GM18909 (cell line): Measurements from ENCODE around the gene ATXN1.
A peak's percentile ranks its signal among the peaks of the same experiment; 100 is the strongest.

ENCODE experiments used
- ATAC-seq: cut with Tn5 transposase; IDR thresholded peaks from one replicate; pipeline ENCODE4 v1.9.1; 2021; ENCODE audit warnings: mild to moderate bottlenecking; ENCODE audit not compliant: unreplicated experiment, poor library complexity

Gene ATXN1

DNA sequence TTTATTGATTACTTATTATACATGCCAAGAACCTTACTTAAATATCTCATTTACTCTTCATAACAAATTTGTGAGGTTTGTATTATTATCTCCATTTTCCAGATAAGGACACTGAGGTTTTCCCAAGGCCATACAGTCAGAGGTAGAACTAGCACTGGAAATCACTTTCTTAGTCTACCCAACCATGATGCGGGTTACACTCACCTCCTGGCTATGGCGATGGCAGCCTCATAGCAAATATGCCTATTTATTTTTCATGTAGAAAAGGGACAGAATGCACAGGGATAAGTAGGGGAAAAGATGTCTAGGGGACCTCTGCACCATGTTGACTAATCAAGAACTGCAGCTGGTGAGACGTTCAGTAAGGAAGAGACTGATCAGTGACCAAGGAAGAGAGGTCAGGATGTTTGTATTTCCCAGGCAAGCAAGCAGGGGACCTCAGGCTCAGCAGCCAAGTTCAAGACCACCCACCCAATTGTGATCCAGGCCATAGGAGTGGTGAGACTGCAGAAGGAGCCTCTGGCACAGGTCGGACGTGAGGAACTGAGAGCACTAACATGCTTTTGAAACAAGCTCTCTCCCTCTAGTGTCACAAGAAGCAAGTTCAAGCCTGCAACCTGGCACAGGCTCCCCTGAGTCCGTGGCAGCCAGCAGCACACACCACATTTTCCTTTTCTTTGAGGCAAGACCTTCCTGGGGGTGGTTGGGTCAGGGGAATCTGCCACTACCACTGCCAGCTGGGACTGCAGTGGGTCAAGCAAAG is 425.0 kb downstream of the ATXN1 start:
- ATAC-seq = no peak

DNA sequence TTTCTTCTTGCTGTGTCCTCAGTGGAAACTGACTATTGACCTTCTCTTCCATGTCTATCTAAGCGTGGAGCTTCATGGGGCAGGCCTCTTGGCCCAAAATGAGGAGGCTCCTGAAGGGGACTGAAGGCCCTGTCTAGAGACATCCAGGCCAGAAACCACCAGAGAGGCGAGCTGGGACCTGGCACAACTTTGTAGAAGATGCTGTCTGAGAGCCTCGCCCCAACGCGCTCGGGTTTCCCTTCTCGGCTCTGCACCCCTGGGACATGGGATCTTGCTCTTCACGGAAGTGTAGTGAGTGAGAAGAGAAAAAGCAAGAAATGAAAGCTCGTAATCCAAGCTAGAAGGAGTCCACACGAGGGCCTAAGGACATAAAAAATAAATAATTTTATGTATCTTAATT is 426.1 kb downstream of the ATXN1 start:
- no peak for ATAC-seq

DNA sequence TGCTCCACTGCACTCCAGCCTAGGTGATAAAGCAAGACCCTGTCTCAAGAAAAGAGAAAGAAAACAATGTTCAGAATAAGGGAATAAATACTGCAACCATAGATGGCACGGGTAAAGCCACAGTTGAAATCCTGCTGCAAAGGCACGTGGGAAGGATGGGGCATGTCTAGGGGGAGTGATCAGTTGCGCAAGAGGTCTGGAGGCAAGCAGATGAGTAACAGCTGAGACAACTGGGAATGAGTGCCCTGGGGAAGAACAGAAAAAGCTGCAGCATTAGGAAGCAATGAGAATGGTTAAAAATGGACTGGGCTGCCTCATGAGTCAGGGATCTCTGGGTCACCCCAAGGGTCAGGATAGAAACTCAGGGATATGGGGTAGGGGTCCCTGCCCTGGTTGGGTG is 426.6 kb downstream of the ATXN1 start:
- ATAC-seq = no peak

DNA sequence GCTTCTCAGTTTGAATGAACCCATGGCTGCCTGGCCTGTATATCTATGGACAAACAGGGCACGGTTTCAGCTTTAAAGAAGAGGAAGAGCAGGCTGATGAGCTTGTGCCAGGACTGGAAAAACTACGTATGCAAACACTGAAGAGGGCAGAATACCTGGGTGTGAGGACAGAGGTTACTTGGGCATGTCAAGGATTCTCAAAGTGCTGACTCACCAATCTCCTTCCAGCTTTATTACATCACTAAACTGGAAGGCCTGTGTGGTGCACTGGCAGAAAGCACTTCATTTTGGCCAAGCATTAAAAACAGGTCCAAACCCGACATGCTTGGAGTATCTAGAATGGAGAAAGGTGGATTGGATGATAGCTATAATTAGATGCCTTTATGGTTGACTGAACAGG is 427.7 kb downstream of the ATXN1 start:
- ATAC-seq = no peak

DNA sequence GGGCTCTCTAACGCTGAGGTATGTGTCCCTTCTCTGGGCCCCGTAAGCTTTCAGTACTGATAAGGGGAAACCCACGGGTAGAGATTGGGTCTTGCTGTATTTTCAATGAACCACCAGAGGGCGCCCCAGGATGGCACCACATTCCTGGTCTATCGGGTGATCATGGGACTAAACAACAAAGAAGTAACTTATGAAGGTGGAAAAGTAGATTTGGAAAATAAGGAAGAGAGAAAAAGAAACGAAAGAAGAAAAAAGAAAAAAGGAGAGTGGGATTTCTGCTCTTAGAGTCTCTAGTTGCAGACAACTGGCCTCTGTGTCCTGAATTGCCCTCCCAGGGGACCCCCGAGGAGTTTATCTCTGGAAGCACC is 429.1 kb downstream of the ATXN1 start:
- ATAC-seq = peak; percentile 89

DNA sequence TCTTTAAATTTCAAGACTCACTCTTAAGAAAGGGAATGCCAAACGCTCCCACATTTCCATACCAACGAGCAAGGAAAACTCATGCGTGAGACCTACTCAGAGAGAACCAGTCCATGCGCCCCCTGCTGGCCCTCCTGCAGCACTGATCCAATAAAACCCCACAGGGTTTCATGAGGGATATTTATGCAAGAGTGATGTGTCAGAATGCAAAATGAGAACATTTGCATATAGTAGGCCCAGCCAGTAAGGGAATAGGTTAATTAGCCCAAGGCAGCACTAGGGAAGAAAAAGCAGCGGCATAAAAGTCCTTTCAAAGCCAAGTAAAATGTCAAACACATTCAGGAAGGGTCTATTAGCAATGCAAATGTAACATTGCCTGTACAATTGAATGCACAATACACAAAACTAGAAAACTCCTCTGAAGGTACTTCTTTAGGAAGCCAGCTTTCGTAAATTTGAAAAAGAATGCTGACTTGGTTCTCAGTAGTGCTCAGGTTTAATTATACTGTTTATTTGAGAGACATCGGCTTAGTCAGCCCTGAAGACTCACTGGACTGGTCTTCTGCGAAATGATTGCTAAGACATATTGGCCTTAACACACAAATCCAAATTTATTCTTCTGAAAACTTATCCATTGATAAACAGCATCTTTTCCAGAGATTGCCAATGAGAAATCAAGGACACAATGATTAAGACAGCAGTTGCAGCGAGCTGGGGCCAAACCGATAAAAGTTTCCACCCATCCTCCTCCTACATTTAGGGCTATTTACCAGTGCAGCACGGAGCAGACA is 429.7 kb downstream of the ATXN1 start:
- ATAC-seq = peak; percentile 41

DNA sequence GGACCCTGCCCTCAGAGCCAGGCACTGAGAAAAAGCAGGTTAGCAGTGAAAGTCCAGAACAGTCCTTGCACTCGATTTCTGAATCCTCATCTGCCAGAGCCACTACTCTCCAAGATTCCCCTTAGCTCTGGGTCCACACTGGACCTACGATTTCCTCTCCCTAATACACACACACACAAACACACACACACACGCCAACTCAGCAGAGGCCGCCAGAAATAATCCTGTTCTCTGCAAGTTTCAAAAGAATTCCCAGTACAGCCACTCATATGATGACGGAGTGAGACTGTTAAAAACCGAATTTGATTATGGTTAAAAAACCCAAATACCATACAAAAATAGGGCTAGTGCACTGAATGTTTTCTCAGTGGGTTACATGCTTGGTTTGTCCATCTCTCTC is 432.0 kb downstream of the ATXN1 start:
- no peak for ATAC-seq

DNA sequence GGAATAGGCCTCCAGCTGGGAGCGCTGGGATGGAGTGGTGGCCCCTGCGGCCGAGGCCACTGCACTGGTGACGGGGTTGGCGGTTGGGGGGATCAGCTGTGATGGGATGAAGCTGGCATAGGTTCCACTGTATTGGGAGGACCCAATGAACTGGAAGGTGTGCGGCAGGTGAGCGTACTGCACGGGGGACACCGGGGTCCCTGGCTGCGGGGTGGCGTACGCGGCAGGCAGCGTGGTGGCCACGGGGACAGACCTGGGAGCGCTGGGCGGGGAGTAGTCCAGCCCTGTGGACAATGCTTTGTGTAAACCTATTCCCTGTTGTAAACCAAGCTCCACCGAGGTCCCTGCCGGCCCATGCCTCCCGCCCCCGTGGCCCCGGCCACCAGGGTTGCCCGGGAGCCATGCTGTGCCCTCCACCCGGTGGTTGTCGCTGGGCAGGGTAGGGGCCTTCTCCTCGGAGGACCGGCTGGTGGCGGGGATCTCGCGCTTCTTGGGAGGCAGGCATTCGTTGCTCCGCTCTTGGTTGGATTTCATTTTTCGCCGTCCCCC is 433.4 kb downstream of the ATXN1 start:
- no peak for ATAC-seq

DNA sequence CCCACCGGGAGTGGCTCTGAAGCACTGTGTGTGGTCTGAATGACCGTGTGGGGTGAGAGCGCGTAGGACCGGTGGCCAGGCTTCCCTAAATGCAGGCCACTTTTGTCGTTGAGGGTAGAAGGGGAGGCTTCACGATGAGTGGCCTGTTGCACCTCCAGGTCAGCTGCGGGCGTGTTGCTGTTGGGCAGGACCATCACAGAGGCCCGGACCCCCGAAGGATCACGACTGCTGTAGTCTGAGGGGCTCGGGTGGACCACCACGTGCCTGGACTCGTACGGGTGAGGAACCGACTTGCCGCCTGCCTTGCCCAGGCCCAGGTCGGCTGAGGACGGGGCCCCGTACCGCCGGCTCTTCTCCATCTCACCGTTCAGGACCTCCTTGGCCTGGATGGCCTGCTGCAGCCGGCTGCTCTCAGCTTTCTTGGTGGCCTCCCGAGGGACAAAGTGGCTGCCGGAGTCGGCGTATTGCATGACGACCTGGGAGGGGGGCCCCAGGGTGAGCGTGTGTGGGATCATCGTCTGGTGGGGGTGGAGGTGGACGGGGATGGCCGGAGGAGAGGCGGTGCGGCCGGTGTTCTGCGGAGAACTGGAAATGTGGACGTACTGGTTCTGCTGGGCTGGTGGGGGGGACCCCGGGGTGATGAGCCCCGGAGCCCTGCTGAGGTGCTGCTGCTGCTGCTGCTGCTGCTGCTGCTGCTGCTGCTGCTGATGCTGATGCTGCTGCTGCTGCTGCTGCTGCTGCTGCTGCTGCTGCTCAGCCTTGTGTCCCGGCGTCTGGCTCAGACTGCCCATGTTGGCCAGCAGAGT is 434.1 kb downstream of the ATXN1 start:
- ATAC-seq = no peak

DNA sequence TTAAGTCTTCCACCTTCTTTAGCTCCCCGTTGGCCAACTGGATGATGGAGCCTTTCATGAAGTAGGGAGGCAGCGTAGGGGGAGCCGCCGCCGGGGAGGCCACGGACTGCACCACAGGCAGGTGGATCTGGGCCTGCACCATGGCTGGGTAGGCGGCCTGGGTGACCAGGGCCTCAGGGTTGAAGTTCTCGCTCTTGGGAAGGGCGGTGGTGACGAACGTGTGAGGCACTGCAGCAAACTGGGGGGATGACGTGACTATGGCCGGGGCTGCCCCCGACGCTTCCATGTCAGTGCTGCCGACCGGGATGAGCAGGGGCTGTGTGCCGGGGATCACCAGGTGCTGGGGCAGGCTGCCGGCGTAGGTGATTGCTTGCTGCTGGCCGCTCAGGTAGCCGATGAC is 434.7 kb downstream of the ATXN1 start:
- ATAC-seq = no peak

DNA sequence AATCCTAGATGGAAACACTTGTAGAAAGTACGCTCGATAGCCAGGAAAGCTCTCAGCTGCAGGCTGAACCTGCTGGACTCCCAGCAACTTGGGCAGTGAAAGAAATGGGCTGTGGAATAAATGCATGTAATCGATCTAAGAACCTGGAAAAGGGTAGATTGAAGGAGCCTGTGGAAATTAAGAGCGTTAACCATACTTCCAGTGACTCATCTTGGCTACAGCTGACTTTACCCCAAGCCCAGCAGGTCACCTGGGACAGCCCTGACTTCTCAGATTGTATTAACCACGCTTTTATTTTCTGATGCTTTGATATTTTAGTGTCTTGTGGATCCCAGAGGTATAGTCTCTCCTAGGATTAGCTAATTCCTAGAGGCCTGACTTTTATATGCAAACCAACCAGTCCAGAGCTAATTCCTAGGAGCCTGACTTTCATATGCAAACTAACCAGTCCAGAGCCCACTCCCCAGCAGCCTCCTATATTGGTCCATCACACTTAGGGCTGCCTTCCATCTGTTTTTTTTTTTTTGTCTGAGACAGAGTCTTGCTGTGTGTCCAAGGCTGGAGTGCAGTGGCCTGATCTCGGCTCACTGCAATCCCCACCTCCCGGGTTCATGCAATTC is 436.5 kb downstream of the ATXN1 start:
- ATAC-seq = no peak

DNA sequence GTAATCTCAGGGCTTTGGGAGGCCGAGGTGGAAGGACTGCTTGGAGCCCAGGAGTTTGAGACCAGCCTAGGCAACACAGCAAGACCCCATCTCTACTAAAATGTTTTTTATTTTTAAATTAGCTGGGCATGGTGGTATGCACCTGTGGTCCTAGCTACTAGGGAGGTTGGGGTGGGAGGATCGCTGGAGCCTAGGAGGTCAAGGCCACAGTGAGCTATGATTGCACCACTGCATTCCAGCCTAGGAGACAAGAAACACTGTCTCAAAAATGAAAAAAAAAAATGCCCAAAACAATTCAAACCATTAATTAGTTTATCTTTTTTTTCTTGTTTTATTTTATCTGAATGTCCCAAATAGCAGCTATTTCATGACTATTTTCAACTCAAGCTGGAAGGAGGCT is 437.1 kb downstream of the ATXN1 start:
- no peak for ATAC-seq

DNA sequence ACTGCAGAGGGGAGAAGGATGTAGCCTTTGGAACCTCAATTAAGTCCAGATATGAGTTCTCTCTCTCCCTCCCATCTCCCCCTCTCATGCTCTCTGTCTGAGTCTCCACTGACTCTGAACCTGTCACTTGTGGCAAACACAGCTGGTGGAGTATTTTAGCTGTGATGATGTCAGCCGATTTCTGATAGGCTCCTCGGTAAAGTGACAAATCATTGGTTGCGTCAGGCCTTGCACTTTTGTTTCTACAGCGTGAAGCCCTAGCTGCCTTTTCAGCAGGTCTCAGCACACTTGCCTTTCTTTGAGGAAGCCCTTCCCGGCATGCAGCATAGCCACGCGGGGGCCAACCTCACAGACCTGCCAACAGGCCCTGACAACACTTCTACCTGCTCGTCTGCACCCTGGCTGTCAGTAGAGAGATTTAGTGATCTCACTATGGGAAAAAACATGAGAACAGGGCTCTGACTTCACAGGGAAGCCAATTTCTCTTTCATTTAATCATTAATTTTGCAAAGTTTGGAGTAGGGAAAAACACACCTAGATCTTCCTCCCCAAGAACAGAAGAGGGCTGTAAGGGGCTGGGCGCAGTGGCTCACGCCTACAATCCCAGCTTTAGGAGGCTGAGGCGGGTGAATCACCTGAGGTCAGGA is 438.5 kb downstream of the ATXN1 start:
- ATAC-seq = peak; percentile 89

DNA sequence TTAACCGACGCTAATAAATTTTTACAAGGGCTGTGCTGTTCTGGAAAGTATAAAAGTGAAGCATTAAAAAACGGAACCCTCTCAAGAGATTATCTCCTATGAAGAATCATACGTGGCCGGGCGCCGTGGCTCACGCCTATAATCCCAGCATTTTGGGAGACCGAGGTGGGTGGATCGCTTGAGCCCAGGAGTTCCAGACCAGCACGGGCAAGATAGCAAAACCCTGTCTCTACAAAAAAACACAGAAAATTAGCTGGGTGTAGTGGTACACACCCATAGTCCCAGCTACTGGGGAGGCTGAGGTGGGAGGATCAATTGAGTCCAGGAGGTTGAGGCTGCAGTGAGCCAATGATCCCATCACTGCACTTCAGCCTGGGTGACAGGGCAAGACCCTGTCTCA is 439.4 kb downstream of the ATXN1 start:
- no peak for ATAC-seq

DNA sequence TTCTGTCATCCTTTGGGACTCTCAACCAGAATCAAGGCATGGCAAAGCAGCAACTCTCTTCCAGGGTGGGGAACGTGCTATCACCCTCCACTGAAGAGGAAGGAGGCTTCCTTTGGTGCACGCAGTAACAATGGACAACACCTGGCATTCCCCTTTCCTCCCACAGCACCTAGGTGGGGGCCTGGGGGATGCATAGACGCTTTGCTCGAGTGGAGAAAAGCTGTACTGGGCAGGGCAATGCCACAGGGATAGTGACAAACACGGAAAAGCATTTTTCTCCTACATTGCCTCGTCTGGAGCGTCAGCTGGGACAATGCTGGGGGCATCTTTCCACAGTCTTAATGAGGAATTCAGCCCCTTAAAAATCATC is 439.9 kb downstream of the ATXN1 start:
- ATAC-seq = no peak

DNA sequence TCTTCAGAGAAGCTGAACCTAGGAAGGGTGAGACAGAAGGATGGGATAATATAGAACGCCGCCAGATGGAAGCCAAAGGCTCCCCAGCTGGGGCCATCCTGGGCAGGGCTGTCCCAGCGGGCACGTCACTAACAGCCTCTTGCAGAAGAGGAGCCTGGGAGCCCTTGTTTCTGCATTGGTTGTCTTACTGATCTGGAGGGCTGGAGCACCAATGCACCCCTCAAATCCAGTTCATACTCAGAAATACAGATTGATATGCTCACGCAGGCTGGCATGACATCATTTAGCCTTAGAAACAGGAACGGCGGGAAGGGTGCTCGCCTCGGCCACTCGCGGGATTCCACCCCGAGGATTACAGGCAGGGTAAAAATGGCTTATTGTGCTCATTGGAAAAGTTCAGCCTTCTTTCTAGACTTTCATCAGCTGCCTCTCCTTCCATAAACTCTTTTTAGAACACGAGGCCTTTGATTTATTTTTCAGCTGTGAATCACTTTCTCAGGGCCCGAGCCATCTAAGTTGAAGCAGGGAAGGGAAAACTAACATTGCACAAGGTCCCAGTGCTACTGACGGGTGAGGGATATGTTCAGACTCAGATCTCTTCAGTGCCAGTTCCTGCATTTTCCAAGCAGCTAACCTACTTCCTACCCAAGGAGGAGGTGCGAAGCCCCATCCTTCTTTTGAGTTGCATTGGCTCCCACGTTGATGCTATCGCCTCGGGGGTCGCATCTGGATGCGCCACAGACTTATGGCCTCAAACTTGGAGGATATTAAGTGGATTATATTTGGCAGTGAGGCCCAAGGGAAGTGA is 440.5 kb downstream of the ATXN1 start:
- no peak for ATAC-seq

DNA sequence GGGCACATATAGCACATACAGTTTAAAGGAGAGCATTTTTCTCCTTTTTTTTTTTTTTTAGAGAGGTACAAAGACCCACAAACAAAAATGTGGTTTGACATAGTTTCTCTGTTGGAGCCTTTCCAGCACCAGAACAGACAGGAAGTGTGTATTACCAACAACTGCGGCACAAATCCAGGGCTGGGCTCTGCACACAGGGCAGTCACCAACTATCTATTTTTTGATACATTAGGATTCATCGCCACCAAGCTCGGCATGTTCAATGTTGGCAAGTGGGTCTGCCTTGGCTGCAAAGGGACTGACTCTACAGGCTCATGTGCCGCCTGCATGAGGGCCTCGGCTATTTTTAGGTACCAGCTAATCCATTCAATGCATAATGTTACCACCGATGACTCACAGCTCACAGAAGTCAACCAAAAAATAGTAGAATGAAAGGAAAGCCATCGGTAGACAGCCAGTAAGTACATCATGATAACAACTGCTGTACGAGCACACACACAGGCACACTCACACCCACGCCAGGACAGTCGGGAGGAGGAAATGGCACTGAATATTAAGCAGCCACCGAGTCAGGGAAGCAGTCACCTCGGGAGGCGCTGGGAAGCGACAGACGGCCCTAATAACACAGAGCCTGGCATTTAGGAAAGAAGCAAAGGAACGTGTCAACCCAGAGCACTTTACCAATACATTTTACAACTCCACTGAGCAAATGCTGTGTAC is 441.3 kb downstream of the ATXN1 start:
- peak; percentile 50 for ATAC-seq

DNA sequence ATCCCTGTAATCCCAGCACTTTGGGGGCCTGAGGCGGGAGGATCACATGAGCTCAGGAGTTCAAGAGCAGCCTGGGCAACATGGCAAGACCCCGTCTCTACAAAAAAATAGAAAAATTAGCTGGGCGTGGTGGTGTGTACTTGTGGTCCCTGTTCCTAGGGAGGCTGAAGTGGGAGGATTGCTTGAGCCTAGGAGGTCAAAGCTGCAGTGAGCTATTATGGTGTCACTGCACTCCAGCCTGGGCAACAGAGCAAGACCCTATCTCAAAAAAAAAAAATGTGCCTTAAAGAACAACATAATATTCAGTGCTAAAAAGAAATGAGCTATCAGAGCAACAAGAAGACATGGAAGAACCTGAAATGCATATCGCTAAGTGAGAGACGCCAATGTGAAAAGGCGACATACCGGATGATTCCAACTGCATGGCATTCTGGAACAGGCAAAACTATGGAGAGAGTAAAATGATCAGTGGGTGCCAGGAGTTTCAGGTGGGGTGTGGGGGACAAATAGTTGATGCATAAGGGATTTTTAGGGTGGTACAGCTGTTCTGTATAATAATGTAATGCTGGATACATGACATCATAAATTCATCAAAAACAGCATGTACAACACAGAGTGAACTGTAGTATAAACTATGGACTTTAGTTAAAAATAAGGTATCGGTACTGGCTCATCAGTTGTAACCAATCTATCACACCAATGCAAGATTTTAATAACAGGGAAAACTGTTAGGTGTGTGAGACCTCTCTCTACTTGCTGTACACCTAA is 442.1 kb downstream of the ATXN1 start:
- ATAC-seq = no peak
